Kidney glomerular epithelial cell (primary cell): Measurements from ENCODE around the gene CDCA5.

Source experiments
- DNase-seq: peaks from one replicate; lab custom pipeline; 2025; lab: John Stamatoyannopoulos, UW

The CDCA5 gene

GRCh38 chr11:65083834-65084597 lies at the start of gene CDCA5, which contains the start of gene ZFPL1:
TSS of gene CDCA5 (minus strand) at chr11:65084040. CDS start at chr11:65083978, 62 bp downstream.
TSS of gene ZFPL1 (plus strand) at chr11:65084222. CDS start at chr11:65084699, 477 bp downstream.
- DNase-seq = peak; percentile 91

GRCh38 chr11:65132988-65133700 lies 49.3 kb upstream of the CDCA5 start:
- peak; percentile 31 for DNase-seq

GRCh38 chr11:65132238-65132987 lies 48.6 kb upstream of the CDCA5 start:
- no peak for DNase-seq

- no peak for DNase-seq
These were observed 48.0 kb upstream of the CDCA5 start for GRCh38 chr11:65131895-65132237.

GRCh38 chr11:65131417-65131776 lies 47.6 kb upstream of the CDCA5 start:
- DNase-seq = no peak

- DNase-seq = no peak
These were observed 47.0 kb upstream of the CDCA5 start for GRCh38 chr11:65130631-65131416.

GRCh38 chr11:65129649-65130441 lies 46.0 kb upstream of the CDCA5 start:
- no peak for DNase-seq

GRCh38 chr11:65128182-65129145 lies 44.6 kb upstream of the CDCA5 start:
- no peak for DNase-seq

GRCh38 chr11:65127473-65128181 lies 43.8 kb upstream of the CDCA5 start:
- DNase-seq = no peak

GRCh38 chr11:65126624-65127274 lies 42.9 kb upstream of the CDCA5 start:
- DNase-seq = no peak

- no peak for DNase-seq
These were observed 41.6 kb upstream of the CDCA5 start for GRCh38 chr11:65125197-65126056.

- DNase-seq = no peak
These were observed 40.8 kb upstream of the CDCA5 start for GRCh38 chr11:65124480-65125196.

- peak; percentile 97 for DNase-seq
These were observed 38.2 kb upstream of the CDCA5 start, which contains the start of the genes FAU and MRPL49 for GRCh38 chr11:65121865-65122696. TSS of gene FAU (minus strand) at chr11:65122134. CDS start at chr11:65121813, 321 bp downstream. TSS of gene MRPL49 (plus strand) at chr11:65122321. CDS start at chr11:65122347, 26 bp downstream.

GRCh38 chr11:65121447-65121864 lies 37.6 kb upstream of the CDCA5 start:
- no peak for DNase-seq

GRCh38 chr11:65120831-65121230 lies 37.0 kb upstream of the CDCA5 start:
- no peak for DNase-seq

- DNase-seq = no peak
These were observed 35.8 kb upstream of the CDCA5 start for GRCh38 chr11:65119670-65119995.
